ENCODE measurements around the gene TLCD4.

- TF ChIP-seq POLR2A (IDR thresholded peaks at IDR 0.05) (no peak), CTCF (IDR thresholded peaks at IDR 0.05) (no peak), EP300 (IDR thresholded peaks at IDR 0.05) (no peak)
Observed at GRCh38 chr1:95085376-95085775, 31.8 kb upstream of the TLCD4 start.
